ENCODE results near the gene PTPN11. TPM values are rescaled to one million over a fixed set of nuclear protein-coding genes. Genes with fewer than 3 reads are reported as not detected.

The PTPN11 gene
- total RNA-seq, 3 donors from 2014 or later: 53.5 to 118 (median 70.7) TPM

GRCh38 chr12:112422531-112422930 lies 3.8 kb downstream of the PTPN11 start:
- Histone ChIP-seq H3K9me3 (no peaks in the 10 kb centered on the region), H3K36me3 (ENCODE audit: low read depth) (no peaks in the 10 kb centered on the region), H3K4me3 (no peak overlapping the region), H3K4me1 (ENCODE audit: low read depth) (peaks cover 15% of the 10 kb centered on the region)
- intact Hi-C loops (cut with DNase I, micrococcal nuclease): no loop called here
- ATAC-seq: no peak
- no peak for DNase-seq
- TF ChIP-seq, protein P1, sequence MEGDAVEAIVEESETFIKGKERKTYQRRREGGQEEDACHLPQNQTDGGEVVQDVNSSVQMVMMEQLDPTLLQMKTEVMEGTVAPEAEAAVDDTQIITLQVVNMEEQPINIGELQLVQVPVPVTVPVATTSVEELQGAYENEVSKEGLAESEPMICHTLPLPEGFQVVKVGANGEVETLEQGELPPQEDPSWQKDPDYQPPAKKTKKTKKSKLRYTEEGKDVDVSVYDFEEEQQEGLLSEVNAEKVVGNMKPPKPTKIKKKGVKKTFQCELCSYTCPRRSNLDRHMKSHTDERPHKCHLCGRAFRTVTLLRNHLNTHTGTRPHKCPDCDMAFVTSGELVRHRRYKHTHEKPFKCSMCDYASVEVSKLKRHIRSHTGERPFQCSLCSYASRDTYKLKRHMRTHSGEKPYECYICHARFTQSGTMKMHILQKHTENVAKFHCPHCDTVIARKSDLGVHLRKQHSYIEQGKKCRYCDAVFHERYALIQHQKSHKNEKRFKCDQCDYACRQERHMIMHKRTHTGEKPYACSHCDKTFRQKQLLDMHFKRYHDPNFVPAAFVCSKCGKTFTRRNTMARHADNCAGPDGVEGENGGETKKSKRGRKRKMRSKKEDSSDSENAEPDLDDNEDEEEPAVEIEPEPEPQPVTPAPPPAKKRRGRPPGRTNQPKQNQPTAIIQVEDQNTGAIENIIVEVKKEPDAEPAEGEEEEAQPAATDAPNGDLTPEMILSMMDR (IDR thresholded peaks at IDR 0.05): no peak

DNA sequence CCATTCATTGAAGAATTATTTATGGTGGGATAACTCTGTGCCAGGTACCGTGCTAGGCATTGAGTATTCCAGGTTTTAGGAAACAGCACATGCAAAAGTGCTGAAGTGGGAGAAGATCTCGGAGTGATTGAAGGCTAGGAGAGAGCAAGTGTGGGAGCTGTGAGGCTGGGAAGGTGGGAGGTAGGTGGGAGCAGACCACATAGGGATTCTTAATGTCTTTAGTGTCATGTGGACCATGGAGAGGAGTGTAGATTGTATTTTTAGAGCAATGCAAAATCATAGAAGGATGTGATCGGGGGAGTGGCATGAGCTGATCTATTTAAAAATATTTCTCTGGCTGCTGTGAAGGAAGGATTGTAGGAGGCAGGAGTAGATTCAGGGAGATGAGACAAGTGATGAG lies 5.4 kb downstream of the PTPN11 start:
- intact Hi-C loops (cut with DNase I, micrococcal nuclease): no loop called here
- DNase-seq (no peak), ATAC-seq (no peak)
- Histone ChIP-seq H3K36me3 (ENCODE audit: low read depth) (no peaks in the 10 kb centered on the region), H3K4me3 (no peak overlapping the region), H3K9me3 (no peaks in the 10 kb centered on the region), H3K4me1 (ENCODE audit: low read depth) (peaks cover 11% of the 10 kb centered on the region)
- TF ChIP-seq, protein P1 (IDR thresholded peaks at IDR 0.05): no peak

- no peak for ATAC-seq
- Histone ChIP-seq H3K9me3 (no peaks in the 10 kb centered on the region), H3K4me3 (no peak overlapping the region), H3K4me1 (ENCODE audit: low read depth) (peaks cover 2% of the 10 kb centered on the region), H3K36me3 (ENCODE audit: low read depth) (no peaks in the 10 kb centered on the region)
- no peak for DNase-seq
- intact Hi-C loops (cut with DNase I, micrococcal nuclease): no loop called here
- TF ChIP-seq, protein P1 (IDR thresholded peaks at IDR 0.05): no peak
Measured at GRCh38 chr12:112425582-112426382, 7.0 kb downstream of the PTPN11 start.

DNA sequence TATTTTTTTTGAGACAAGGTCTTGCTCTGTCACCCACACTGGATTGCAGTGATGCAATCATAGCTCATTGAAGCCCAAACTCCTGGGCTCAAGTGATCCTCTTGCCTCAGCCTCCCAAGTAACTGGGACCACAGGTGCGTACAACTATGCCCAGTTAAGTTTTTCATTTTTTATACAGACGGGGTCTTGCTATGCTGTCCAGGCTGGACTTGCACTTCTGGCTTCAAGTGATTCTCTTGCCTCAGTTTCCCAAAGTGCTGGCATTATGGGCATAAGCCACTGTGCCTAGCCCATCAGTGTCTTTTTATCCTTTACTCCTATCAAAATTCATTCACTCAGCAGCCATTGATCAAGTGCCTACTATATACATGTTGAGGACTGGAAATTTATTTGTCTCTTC lies 9.0 kb downstream of the PTPN11 start:
- no peaks in the 10 kb centered on the region for H3K36me3 ChIP-seq (ENCODE audit: low read depth)

DNA sequence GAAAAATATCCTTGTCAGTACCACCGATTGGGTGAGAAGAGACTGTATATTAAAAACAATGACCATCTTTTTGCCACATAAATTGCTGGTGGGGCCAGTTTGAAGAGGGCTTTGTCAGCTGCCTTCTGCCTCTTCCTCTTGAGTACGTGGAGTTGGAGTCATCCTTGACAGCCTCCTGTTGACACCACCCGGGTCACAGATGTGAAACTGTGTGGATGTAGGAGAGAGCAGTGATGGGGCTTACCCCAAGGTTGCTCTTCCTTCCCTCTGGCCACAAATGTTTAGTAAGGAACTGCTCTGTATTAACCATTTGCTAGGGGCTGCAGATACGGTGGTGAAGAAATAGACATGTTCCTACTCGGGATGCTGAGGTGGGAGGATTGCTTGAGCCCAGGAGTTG lies 12.2 kb downstream of the PTPN11 start:
- TF ChIP-seq, protein P1 (IDR thresholded peaks at IDR 0.05): no peak
- intact Hi-C loops (cut with DNase I, micrococcal nuclease): no loop called here
- no peaks in the 10 kb centered on the region for H3K9me3 ChIP-seq
- H3K4me3 ChIP-seq: no peak overlapping the region
- ATAC-seq (no peak), DNase-seq (no peak)
- H3K36me3 ChIP-seq (ENCODE audit: low read depth): no peaks in the 10 kb centered on the region
- no peaks in the 10 kb centered on the region for H3K4me1 ChIP-seq (ENCODE audit: low read depth)

More for the DNA sequence above, 9.0 kb downstream of the PTPN11 start:
- intact Hi-C loops (cut with DNase I, micrococcal nuclease): no loop called here
- TF ChIP-seq, protein P1 (IDR thresholded peaks at IDR 0.05): no peak
- DNase-seq: no peak
- H3K9me3 ChIP-seq: no peaks in the 10 kb centered on the region
- ATAC-seq: no peak
- peaks cover 2% of the 10 kb centered on the region for H3K4me1 ChIP-seq (ENCODE audit: low read depth)
- no peak overlapping the region for H3K4me3 ChIP-seq
